Muscle of back (tissue), 11 donors: ENCODE data around the gene ZFP3. TPM values are rescaled to one million over a fixed set of nuclear protein-coding genes. Genes with fewer than 3 reads are reported as not detected.
A peak's percentile ranks its signal among the peaks of the same experiment; 100 is the strongest.
"Not testable (repeated sequence)": the region's sequence is repeated elsewhere in the genome, so short reads cannot be mapped to it uniquely, and the experiment has no call there.

ENCODE experiments used
- DNase-seq, 3 donors: peaks; one replicate each; pipeline versions ENCODE4 v3.0.0 to v3.0.0-alpha.2; 2013
- polyA plus RNA-seq, 10 donors: library from polyadenylated mRNA; unstranded; fragments of 120-200 nt; gene quantifications; one replicate each; pipeline ENCODE4 v1.2.1, GENCODE V29; 2013; ENCODE audit not compliant: insufficient read length in 10 of 10

The ZFP3 gene
- polyA plus RNA-seq, 10 donors: 8.2 to 14.2 (median 10.8) TPM

- no peak for DNase-seq
Observed at GRCh38 chr17:5069724-5070123, 8.5 kb upstream of the ZFP3 start.

- not testable (repeated sequence) for DNase-seq
Observed at GRCh38 chr17:5075472-5075871, 2.8 kb upstream of the ZFP3 start.

- not testable (repeated sequence) for DNase-seq
Observed at GRCh38 chr17:5077275-5077674, 992 bp upstream of the ZFP3 start.

- DNase-seq: no peak
Observed at GRCh38 chr17:5077781-5078105, 524 bp upstream of the ZFP3 start.

GRCh38 chr17:5080591-5080990 lies 2.3 kb downstream of the ZFP3 start:
- no peak for DNase-seq

- no peak for DNase-seq
Observed at GRCh38 chr17:5092218-5093010, 14.1 kb downstream of the ZFP3 start.

- DNase-seq: no peak
Observed at GRCh38 chr17:5096731-5097100, 18.4 kb downstream of the ZFP3 start.

GRCh38 chr17:5097101-5097834 lies 19.0 kb downstream of the ZFP3 start:
- peak in 2 of 3 donors; percentile 82 to 92 for DNase-seq

GRCh38 chr17:5099271-5099670 lies 21.0 kb downstream of the ZFP3 start:
- DNase-seq: no peak

- no peak for DNase-seq
Observed at GRCh38 chr17:5100832-5101231, 22.6 kb downstream of the ZFP3 start.

GRCh38 chr17:5110816-5111215 lies 32.5 kb downstream of the ZFP3 start:
- peak in 1 of 3 donors; percentile 43 for DNase-seq

- peak; percentile 92 to 97 (median 94) for DNase-seq
Observed at GRCh38 chr17:5111402-5112204, 33.3 kb downstream of the ZFP3 start, which contains the start of gene ZNF232. Gene ZNF232, minus strand, starts transcription at chr17:5111878. Its CDS starts 56 bp downstream, at chr17:5111822.

- DNase-seq: peak in 1 of 3 donors; percentile 90
Observed at GRCh38 chr17:5115673-5116651, 37.7 kb downstream of the ZFP3 start, which contains the start of gene USP6. Gene USP6, plus strand, starts transcription at chr17:5116032. Its CDS starts 14,336 bp downstream, at chr17:5130368.

- DNase-seq: no peak
Observed at GRCh38 chr17:5118219-5118618, 40.0 kb downstream of the ZFP3 start.

GRCh38 chr17:5120036-5120435 lies 41.8 kb downstream of the ZFP3 start:
- DNase-seq: no peak

- peak in 1 of 3 donors; percentile 25 for DNase-seq
Observed at GRCh38 chr17:5120436-5121185, 42.3 kb downstream of the ZFP3 start.

- DNase-seq: no peak
Observed at GRCh38 chr17:5121186-5121841, 43.0 kb downstream of the ZFP3 start.

GRCh38 chr17:5122056-5122455 lies 43.8 kb downstream of the ZFP3 start:
- not testable (repeated sequence) for DNase-seq

GRCh38 chr17:5122586-5123342 lies 44.5 kb downstream of the ZFP3 start:
- peak in 1 of 3 donors; percentile 78 for DNase-seq
